Amniotic epithelial cell (primary cell): Measurements from ENCODE around the gene DLST.

Experiments
- DNase-seq: peaks from one replicate; pipeline ENCODE4 v3.0.0-alpha.2; 2010; ENCODE audit warnings: low read depth

Gene DLST

DNA sequence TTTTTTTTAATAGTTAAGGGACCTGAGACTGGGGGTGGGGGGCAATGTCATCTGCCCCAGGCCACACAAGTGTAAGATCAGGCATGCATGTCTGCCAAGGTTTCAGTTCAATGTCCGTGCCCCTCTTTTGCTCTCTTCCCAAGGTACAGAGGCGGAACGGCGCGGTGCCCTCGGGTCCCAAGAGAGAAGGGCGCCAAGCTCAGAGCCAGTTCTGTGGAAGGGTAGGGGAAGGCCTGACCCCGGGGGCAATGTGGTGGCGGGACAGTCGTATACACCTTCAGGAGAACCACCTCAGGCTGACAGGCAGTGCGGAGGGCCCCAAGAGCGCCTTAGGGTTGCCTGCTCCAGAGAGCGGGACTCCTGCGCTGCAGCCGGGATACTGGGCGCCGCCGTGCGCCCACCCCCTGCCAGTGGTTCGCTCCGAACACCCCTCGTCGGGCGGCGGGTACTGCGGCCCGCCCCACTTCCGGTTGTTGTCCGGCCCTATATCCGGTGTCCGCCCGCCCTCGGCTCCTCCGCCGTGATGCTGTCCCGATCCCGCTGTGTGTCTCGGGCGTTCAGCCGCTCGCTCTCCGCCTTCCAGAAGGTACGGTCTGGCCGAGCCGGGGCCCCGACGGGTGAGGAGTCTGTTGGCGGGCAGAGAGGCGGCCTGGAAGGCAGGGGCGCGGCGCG is at the start of gene DLST:
TSS of gene DLST (plus strand) at position 486 of the 672 bp plus-strand sequence. CDS start at position 524, 38 bp downstream.
- peak; percentile 83 for DNase-seq

DNA sequence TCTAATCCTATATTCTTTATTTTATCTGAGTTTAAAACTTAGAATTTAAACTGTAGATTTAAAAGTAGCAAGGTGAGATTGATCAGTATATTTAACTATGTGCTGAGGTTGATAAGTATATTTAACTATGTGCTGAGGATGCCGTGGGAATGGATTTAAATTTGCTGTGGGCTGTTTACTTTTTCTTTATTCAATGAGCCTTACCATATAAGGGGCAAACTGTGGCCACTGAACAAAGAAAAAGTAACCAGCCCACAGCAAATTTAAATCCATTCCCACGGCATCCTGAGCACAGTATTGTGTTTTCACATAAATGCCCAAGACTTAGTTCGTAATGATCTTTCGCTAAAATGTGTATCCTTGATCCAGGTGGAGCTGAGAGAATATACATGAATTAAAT is 48.9 kb upstream of the DLST start:
- DNase-seq: no peak

DNA sequence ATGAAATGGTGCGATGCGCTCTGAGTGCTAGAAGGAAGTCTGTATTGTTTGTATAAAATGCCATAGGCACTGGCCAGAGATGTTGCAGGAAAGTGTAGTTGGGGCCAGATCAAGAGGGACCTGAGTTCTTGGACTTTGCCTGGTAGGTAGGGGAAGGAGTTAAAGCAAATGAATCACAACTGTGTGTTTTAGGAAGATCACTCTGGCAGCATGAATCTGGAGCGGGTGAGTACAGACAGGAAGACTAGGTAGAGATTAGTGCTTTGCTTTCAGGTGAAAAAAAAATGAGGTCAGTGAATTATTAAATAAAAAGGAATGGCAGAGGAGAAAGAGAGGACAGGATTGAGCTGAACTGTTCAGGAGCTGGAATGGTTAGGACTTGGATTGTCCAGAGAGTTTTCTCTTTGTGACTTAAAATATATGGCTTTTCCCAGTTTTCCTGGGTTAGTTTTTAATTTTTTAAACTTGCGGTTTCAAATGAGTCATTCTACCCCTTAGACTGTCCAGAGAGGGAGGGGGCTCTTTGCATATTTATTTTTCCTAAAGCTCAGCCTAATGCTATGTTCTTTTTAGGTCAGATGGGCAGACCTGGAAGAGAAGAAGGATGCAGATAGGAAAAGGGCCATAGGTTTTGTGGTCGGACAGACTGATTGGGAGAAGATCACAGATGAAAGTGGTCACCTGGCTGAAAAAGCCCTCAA is 46.9 kb upstream of the DLST start:
- no peak for DNase-seq

DNA sequence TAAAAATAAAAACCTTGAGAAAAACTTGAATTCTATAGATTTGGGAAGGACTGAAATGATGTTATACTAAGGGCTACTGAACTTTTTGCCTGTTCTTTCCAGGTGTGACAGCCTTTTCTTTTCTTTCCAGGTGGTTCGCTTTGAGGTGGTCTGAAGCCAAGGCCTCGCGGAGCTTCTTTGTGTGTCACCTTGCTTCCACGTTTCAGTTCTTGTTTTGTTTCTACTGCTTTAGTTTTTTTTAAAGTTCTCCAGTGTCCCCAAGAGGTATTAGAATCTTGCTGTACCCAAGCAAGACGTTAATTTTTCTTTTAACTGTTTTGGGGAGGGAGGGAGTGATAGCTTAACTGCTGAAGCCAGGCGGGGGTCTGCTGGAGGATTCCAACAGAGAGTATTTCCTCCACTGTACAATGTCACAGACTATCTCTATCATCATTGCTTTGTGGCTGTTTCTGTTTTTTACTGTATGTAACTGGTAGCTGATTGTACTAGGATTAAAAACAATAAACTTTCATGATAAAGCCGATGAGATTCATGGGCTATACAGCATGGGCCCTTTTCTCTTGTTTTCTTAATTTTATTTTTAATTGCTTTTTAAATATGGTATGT is 46.0 kb upstream of the DLST start:
- DNase-seq: no peak

DNA sequence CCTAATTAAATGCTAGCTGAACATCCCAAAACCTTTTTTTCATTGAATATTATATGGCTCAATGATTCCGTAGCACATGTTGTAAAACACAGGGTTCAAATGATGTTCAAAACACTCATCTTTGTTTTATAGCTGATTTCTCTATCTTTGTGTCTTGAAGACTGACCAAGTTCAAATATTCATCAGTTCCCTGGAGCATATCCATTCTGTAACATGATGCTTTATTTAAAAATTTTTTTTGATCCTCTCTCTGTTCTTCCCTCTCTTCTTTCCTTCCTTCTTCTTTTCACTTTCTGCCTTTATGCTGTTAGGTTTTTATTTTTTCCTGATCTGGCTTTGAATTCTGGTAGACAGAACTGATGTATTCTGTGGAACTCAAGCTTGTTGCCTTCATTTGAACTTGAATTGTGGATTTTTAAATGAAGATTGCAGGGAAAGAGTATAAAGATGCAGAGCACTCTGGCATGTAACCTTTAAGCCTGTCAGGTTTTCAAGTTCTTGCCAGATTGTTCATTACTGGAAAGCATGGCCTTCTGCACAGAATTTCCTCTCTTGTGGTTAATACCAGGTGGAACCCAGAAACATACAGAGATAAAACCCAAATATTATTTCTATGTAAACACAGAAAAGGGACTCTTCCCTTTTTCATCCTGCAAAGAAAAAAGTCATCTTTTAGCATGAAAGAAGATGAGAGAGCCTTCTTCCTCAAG is 45.3 kb upstream of the DLST start:
- no peak for DNase-seq

DNA sequence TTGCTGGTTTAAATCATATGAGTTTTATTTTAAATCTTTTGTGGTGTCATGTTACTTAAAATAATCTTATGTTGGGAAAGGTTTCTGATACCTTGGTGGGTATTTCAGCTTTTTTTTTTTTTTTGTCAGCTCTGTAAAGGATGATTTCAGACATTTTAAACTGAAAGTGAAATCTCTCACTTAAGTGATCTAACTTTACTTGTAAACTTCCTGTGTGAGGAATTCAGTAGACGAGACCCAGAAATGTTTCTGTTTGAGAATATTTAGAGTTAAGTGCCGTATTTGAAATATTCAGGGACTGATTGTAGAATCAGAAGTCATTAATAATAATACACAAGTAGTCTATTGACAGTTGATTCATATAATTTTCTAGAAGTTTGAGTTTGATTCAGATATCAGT is 43.5 kb upstream of the DLST start:
- no peak for DNase-seq

DNA sequence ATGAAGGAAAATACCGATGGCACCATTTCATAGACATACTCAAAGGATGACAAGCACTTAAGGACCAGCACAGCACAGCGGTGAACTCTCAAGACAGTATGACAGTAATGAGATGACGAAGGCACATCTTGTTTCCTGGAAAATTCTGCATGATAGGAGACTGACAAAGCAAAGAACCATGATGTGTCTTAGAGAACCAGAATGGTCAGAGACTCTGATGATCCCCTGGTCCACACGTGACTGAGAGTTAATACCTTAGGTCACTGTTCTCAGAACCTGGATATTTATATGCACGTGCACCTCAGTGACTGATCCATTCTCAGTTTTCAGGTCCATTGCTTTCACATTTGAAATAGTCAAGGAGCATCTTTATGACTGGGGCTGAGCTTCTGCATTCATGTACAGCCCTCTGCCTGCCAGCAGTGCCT is 41.1 kb upstream of the DLST start:
- no peak for DNase-seq

DNA sequence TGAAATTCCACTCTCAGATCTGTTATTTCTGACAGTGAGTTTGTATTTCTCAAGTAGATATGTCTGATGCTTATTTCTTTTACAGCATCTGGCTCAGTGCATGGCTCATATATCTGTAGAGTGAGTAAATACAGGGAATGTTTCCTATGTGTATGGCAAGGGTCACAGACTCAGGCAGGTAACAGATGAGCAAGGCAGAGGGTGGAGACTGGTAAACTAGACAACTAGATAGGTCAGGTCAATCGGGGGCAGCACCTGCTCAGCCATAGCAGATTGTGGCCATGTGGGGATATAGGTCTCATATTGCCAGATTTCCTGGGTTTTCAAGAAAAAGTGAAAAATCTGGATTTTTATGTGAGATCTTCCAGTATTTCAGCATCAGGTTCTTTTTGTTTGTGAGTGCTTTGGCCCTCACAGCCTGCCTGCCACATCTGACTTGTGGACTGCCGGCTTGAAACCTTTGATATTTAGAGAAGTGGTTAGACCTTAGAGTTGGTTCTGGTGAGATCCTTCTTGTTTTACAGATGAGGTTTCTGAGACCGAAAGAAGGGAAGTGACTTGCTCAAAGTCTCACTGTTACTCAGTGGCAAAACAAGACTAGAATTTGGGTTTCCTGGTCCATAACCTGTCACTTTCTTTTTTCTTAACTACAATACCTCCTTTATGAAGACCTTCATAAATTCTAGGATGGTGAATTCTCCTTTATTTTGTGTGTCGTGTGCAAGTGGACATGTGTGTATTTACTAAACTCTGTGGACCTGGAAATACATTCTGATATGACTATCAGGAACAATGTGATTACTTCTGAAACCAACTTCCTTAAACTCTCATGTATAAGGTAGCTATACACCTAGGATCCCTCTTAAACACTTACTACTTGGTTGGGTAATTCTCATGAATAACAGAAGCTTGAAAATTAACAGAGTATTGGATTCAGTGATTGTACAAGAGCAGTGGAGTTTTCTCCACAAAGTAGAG is 40.2 kb upstream of the DLST start:
- no peak for DNase-seq

DNA sequence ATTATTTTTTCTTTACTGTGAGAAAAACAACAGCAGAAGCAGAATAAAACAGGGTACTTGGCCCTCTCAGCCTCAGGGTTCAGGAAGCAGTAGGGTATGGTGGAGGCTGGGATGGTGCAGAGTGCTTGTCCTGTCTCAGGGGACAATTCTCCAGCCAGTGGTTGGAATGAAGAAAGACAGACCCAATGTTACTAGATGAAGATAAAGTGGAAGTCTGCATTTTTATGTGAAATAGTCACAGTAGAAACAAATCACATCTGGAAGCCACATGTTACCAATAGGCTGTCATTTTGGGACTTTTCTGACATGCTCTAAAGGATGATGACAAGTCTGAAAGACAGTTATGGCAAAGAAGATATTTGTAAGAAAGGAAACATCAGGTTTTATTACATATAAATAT is 38.1 kb upstream of the DLST start:
- no peak for DNase-seq

DNA sequence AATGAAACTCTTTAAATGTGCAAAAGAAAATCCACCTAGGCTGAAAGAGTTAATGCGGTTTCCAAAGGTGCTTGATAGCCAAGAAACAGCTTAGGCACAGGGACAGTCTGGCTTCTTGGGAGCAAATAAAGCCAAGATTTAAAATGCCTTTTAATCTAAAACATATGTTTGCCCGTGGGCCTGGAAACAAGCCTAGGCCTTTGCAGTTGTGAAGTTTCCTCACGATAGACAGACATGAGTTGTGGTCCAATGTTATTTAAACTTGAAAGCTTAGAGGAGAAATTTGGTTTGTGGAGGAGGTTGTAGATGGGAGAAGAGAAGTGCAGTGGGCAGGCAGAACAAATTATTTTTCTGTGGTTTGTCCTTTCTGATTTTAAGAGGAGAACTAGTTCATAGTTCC is 35.5 kb upstream of the DLST start:
- DNase-seq: no peak

DNA sequence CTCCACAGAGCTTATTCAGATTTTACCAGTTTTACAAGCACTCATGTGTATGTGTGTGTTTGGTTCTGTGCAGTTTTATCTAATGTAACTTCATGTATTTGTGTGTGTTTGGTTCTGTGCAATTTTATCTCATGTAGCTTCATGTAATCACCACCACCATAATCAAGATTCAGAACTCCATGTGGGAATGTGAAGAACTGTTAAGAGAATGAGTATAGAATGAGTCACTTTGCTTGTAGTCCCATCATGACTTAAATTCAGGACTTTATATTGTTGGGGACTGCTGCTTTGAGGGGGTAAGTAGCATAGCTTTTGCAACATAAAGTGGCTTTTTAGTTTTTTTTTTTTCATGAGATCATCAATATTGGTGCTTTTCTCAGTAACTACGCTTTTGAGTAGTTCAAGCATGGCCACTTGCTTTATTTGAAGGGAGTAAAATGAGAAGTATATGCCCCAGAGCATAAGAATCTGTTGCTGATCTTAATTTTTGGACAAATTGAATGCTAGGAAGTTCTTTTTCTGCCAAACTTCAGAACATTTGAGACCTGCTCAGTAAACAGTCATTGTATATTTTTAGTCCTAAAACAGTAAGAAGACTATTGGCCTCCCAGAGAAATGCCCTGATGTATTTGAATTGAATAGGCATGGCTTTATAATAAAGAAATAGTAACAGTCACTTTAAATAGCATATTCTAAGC is 34.6 kb upstream of the DLST start:
- DNase-seq: peak; percentile 55

DNA sequence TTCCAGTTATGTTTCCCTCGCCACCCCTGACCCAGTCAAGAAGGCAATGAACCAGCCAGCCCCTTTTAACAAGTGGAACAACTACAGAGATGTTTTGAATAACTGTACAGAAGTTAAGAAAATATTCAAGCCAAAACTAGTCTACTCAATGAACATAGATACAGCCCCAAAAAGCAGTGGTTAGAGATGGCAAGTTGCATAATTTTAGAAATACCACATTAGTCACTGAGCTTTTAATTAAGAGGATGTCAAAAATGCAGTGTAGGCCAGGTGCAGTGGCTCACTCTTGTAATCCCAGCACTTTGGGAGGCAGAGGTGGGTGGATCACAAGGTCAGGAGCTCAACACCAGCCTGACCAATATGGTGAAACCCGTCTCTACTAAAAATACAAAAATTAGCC is 32.9 kb upstream of the DLST start:
- peak; percentile 34 for DNase-seq

DNA sequence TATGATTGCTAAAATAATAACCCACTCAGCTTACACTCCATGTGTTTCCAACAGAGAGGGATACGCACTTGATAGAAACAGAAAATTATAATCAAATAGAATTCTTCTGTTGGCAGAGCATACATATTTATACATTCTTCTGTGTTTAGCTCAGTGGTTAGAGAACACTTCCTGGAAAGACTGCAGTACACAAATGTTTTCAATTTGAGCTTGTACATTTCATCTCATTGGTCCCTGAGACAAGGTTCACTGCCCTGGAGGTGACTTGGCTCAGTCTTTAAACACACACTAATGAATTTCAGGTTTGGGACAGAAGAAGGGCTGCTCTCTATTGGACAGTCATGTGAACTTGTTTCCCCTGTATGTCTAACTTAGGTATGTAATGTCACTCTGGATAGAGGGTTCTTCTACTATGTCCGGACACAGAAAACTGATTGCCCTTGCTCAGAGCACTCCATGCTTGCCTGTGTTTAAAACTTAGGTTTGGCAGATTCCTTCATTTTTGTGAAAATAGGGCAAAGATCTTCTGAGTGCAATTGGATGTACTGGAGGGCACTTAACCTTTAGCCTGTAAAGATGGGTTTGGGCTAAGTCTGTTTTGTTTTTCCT is 28.7 kb upstream of the DLST start:
- peak; percentile 38 for DNase-seq

DNA sequence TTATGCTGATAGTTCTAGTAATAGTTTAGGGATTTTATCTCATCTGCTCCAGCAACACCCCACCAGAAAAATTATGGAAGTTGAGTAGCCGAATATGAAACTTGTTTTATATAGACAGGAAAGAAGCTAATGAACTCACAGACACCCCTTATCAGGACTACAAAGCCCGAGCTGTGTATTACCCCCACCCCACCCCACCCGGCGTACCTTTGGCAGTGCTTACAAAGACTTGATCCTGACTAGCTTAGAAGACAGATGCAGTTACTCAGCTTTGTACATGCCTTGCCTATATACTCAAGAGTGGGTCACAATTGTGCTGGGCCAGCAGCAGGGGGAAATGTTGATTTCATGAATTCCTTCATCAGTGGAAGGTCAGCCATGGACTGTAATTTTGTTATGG is 28.1 kb upstream of the DLST start:
- no peak for DNase-seq

DNA sequence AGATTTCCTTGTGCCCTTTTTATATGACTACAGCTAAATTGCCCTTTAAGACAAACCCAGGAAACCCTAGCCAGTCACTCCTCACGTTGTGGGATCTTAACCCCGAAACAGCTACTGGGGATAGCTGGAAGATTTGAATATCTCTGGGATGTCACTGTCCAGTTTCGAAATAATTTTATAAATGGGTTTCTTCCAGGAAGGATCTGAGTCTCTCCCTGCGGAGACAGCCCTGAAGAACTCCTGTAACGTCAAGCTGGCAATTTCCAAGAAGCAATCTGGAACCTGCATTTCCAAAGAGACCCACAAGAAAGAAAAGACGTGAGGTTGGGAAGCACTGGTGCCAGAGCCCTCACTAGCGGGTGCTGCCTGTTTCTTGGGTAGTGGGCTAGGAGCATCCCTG is 26.7 kb upstream of the DLST start:
- peak; percentile 70 for DNase-seq

DNA sequence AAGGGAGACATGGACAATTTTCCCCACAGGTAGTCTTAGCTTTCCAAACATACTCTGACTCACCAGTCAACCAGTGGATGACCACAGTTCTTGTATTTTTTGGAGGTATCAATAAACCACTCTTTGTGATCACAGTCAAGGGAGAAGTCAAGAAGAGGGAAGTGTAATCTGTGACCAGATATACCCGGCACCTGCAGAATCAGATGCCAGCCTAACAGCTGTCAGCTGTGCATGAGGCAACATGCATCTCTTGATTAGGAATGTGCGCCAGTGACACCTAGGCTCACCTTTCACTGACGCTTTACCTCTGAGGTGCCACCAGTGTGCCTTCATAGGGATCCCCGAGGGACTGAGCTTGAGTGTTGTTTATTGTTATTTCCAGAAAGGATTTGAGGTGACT is 25.8 kb upstream of the DLST start:
- no peak for DNase-seq

DNA sequence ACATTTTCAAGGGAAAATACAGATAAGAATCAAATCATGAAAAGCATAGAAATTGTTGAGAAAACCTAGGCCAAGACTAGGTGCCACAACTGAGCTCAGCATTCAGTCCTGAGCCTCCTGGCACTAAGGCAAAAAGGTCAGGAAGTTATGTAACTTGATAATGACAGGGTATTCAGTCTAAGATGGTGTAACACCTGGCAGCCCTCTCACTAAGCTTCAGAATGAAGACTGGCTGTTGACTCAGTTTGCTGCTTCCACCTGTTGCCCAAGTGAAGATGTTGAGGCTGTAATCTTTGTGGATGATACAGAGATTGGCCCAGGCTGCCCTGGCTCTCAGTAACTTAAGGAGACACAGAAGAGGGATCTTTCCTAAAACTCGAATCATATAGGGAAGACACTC is 25.4 kb upstream of the DLST start:
- peak; percentile 33 for DNase-seq

DNA sequence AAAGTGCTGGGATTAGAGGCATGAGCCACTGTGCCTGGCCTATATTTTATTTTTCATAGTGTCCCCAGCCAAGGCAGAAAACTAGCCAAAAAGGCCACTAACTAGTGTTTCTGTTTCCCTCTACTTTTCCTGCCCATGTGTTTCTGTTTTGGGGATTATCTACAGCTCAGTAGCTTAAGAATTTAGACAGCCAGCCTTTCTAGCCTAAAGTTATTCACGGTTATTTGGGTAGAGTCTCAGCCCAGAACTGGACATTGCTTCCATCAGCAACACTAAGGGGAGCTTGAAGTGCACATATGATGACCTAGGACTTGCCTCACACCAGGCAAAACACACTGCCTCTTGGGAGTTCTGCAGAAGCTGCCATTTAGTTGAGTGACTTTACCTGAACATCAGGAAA is 23.7 kb upstream of the DLST start:
- no peak for DNase-seq

DNA sequence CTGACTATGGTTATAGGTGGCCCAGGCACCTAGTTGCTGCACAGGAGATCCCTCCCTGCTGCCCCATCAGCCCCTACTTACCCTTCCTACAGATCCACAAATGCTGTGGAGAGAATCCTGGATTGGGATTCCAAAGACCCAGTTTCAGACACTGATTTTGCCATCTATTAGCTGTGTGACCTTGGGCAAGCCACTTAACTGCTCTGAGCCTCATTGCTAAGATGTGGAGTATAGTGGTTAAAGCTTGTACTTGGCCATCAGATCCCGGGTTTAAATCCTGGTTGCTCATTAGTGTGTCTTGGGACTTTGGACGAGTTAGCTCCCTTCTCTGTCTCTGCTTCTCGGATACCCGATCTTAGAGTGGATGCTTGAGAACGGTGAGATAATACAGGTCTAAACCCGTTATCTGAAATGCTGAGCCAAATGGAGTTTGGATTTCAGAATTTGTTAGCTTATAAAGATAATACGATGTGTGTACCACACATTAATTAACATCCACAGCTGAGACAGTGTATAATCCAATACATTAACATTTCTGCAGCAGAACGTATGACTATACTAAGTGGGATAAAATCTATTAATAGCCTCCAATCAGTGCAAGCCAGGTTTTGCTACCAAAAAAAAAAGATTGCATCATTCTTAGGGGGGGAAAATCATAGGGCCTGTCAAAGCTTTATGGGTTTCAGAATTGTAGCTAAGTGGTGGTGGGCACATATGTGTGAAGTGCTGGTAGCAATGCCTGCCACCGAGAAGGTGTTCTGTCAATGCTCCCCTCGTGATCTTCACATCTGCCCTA is 21.8 kb upstream of the DLST start:
- no peak for DNase-seq
